HG02678 (cell line): ENCODE results near the gene SRGAP3.

Source experiments
- ATAC-seq: cut with Tn5 transposase; IDR thresholded peaks from one replicate; pipeline ENCODE4 v1.9.1; 2021; ENCODE audit warnings: mild to moderate bottlenecking, moderate library complexity; ENCODE audit not compliant: unreplicated experiment

Gene SRGAP3

DNA sequence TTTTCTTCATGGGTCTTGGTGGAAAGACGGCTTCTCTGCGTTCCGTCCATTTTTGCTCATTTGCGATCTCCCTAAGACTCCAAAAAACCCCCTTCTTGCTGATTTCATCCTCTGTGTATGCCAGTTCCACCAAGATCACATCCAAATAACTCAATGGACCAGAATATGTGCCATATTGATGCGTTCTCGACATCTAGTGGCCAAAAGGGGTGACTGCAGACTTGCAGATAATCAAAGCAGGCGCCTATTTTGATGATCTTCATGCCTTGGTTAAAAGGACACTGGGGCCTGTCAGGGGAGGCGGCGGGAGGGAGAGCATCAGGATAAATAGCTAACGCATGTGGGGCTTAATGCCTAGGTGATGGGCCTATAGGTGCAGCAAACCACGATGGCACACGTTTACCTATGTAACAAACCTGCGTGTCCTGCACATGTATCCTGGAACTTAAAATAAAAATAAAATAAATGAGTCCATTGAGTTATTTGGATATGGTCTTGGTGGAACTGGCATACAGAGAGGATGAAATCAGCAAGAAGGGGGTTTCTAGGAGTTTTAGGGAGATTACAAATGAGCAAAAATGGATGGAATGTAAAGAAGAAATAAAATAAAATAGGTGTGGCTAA lies 182.0 kb downstream of the SRGAP3 start:
- peak; percentile 70 for ATAC-seq

DNA sequence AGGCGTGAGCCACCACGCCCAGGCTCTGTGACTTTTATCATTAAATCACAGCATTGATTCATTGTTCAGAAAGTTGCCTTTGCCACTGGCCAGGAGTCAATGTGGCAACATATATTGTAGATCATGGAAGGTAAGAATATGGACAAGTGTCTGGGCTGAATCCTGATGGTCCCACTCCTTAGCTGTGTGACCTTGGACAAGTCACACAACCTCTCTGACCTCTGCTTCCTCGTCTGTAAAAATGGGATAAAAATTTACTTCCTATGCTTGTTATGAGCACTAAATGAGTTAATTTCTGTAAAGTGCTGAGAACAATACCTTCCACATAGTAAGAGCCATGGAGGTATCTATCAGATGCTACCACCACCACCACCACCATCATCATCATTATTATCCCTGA lies 182.7 kb downstream of the SRGAP3 start:
- no peak for ATAC-seq

DNA sequence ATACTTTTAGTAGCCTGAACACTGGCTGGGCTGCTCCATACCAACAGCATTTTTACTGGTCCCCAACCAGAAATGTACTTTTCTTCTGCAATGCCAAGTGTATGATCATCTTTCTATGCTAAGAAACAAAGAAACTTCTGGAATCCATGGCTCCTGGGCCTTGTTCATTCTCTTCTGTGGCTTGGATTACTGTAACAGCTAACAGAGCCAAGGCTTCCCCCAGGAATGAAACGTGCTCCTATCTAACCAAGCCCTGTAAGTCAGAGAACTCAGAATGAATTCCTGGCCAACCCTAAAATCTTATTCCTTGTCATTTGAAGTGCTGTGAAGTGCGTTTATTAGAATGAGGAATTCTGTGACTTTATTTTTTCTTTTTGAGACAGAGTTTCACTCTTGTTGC lies 183.3 kb downstream of the SRGAP3 start:
- ATAC-seq, result no peak

DNA sequence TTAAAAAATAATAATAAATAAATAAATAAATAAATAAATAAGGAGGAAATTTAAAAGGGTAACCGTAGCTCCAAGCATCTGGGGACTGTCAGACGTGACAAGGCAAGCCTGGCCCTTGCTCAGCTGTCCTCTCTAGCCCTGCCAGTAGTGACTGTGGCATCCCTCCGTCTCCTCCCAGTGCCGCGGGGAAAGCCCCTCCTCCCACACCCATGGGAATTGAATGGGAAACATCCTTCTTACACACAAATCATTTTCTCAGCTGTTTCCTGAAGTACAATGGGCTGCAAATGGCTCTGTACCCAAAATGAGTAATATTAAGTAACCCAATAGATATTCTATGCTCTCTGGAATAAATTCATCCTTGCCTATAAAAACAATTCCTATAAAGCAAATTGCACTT lies 184.6 kb downstream of the SRGAP3 start:
- ATAC-seq, result no peak

DNA sequence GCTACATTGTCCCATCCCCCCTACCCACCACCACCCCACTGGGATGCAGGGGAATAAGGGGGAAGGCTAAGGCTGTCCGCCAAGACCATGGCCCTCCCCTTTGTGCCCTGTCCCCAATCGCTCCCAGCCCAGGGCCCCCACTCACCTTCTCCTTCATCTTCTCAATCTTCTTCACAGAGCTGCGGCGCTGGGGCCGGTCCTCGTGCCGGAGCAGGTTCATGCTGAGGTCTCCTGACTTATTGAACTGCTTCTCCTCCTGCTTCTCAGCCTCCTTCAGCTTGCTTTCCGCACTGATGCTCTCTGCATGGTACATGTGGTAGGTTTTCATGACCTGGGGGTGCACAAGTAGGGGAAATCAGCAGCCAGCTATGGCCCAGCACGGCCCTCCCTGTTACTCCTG lies 185.2 kb downstream of the SRGAP3 start:
- no peak for ATAC-seq

DNA sequence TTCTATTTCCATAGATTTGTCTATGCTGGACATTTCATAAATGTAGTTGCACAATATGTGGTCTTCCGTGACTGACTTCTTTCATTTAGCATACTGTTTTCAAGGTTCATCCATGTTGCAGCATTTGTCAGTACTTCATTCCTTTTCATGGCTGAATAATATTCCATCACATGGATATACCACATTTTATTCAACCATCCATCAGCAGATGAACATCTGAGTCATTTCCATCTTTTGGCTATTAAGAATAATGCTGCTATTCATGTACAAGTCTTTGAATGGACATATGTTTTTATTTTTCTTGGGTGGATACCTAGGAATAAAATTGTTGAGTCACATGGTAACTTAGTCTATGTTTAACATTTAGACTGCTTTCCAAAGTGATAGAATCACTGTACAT lies 186.9 kb downstream of the SRGAP3 start:
- no peak for ATAC-seq

DNA sequence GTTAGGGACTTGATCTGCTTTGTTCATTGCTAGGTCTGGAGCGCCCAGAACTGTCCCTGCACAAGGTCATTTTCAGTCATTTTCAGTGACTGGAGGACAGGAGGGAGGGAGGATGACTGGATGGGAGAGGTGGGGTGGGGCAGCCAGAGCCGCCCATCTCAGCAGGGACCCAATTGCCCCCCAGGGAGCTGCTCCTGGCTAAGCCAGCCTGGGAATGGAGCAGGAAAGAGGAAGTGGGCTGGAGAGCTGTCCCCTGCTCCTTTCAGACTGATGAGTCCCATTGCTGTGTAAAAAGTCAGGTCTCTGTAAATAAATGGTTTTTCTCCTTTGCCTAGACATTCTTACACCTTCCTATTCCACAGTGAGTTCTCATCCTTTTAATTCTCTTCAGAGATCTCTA lies 187.8 kb downstream of the SRGAP3 start:
- no peak for ATAC-seq

DNA sequence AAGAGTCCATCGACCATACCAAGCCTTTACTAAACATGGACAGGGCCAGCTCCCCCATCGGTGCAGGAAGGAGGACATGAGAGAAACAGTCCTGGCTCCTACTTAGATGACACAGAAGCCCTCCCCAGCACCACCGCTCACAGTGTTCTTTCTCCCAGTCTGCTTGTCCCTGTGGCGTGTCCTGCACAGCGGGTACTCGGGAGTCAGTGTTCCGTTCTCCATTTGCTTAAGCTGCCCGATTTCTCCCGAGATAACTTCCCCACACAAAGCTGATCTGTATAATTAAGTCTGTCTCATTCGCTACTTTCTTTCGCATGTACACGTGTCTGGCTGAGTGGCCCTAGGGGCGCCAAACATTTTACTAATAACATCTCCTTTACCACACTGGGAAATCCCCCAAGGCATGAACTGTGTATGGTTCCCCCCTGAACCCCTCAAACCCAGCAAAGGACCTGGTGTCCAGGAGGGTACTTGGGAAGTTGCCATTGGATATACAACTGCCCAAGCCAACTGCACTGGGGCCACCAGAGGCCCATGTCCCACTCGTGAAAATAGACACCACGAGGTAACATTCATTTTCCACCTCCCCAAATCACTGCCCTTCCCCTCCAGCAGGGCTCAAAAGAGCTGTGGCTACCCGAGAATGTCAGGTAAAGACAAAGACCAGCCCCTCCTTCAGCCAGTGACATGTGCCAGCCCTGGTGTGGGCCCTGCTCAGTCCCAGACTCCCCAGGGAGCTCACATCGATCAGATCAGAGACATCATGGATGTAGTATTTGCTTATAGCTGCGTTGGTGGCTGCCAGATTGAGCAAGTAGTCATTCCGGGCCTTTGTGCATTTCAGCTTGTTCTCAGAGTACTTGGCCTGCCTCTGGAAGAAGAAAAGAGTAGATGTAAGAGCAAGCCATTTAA lies 189.7 kb downstream of the SRGAP3 start:
- ATAC-seq, result no peak

DNA sequence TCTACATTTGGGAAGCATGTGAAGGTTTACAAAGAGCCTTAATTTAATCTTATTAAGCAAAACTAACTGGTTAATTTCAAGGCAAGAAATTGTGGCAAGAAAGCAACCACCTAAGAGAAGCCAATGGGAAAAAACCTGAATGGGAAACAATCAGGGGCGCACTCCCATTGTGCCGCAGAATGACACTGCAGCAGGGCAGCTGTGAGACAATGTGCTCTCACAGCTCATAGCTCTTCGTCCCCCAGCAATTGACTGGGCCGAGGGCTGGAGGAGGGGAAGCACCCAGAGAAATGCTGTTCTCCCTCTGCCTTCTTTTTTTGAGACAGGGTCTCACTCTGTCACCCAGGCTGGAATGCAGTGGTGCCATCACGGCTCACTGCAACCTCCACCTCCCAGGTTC lies 192.9 kb downstream of the SRGAP3 start:
- ATAC-seq, result no peak

DNA sequence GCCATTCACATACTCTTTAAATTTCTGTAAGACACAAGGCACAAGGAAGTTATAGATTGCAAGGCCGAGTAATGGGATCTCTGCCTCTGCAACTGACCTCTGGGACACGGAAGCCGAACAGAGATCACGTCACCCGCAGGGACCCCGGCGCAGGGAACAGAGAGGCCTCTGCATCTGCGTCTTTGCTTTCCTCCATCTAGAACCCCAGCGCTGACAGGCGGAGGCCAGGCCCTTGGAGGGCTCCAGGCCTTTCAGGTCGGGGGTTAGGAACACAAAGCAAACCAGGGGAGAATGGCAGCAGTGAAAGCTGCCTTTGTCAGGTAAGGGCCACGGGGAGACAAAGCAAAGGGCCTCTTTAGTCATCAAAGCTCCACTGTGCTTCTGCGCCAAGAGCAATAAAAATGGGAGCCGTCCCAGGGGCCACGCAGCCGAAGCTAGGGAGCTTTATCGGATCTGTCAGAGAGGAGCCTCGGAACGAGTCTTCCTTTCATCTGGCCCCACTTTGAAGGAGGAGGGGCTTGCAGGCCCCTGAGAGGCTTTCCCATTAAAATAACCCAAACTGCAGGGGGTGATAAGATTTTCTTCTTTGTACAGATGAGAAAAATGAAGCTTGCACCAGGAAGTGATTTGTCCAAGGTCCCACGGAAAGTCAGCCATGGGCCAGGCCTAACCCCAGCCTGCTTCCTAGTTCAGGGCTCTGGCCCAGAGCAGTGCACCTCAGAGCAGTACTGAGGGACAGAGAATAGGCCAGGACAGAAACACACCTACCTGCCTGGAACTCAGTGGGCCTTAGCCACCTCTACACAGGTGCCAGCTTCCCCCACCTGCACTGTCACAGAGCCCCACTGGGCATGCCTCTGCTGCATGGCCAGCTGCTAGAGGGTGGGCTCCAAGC lies 201.7 kb downstream of the SRGAP3 start:
- ATAC-seq, result no peak

DNA sequence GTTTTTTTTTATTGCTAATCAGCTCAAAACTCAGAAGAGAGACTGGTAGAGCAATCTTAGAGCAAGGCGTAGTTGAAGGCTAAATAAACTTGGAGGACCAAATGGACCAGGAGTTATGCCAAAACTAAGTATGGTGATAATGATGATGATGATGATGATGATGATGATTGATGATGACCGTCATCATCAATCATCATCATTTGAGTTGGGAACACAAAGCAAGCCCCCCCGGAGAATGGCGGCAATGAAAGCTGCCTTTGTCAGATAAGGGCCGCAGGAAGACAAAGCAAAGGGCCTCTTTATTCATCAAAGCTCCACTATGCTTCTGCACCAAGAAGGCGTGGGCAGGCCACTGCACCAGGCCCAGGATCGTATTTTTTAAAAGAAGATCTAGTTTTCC lies 204.1 kb downstream of the SRGAP3 start:
- ATAC-seq, result no peak

DNA sequence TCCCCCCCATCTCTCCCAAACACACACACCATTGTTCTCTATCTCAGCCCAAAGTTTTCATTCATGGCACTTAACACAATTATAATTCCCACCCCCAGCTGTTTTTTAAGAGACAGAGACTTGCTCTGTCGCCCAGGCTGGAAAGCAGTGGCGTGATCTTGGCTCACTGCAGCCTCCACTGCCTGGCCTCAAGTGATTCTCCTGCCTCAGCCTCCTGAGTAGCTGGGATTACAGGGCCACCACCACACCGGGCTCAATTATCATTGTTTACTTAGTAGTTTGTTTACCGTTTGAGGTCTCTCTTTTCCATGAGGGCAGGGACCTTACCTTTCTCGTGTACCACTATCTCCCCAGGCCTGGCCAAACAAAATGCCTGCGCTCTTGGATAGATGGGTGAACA lies 206.4 kb downstream of the SRGAP3 start:
- ATAC-seq, result no peak

DNA sequence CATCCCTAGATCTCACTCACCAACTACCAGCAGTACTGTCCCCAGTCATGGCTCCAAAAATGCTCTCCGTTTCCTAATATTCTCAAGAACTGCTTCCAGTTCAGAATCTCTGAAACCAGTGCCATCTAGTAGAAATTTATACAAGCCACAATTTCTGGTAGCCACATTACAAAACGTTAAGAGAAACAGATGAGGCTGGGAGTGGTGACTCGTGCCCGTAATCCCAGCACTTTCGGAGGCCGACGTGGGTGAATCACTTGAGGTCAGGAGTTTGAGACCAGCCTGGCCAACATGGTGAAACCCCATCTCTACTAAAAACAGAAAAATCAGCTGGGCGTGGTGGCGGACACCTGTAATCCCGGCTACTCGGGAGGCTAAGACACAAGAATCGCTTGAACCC lies 207.8 kb downstream of the SRGAP3 start:
- no peak for ATAC-seq

DNA sequence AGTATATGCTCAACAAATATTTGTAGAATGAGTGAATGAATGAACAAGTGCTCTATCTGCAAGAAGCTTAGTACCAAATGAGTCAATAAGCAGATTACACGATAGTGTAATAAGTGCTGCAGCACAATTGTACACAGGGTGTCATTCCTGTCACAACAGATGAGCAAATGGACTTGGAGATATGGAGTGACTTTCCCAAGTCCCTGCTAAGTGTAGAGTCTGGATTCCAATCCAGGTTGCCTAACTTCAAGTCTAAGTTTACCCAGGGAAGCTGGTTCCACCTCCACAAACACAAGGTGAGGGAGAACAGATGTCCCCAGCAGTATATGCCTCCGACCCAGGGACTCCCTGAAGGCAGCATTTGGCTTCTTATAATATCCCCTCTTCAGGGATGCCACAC lies 208.4 kb downstream of the SRGAP3 start:
- ATAC-seq, result no peak

DNA sequence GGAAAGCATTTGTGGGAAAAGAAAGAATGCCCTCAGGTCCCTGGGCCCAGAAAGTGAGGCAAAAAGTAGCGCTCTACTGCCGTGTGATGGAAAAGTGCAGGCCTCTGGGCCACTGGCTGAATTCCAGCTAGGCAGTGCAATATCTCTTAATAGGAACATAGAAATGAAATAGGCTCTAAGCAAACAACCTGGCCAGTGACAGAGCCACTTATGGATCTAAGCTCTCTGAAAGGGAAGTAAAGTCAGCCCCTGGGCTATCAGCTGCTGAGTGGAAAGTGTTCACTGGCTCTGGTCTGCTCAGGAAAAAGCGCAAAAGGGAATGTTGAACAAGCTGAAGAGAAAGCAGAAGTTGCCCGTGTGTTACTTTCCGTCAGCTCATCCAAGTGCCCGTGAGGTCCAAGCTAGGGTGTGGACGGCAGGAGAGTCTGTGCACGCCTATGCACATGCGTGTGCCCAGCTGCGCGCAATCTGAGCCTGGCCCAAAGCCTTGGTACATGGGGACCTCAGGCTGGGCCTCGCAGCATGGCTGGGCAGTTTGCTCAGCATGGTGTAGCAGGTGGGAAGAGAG lies 212.2 kb downstream of the SRGAP3 start:
- no peak for ATAC-seq

DNA sequence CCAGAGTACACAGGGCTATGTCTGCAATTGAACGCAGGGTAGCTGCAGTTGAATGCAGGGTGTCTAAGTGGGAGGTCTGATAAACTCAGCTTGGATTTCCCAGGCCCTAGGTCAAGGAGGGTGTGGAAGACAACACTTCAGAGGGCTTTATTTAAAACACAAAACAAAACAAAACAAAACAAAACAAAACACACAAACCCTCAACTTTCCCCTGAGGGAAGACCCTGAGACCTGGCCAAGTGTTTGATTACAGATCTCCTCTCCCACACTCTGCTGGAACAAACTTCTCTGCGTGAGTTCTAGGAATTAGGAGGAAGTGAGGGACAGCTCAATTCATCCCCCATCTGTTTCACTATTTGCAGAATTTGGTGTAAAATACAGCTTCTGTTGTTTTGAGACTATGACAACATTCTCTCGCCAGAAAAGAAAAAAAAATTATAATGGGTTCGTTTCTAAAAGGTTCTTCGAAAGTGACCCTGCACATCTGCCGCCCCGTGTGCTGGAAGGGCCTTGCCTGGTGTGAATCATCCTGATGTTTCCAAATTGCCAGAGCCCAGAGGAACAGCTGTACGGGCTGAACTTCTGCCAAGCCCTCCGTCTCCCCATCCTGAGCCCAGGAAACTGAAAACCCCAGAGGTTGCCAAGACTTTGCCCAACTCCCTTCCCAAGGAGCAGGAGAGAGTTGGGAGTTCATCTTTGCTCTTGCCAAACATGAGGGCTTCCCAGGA lies 212.9 kb downstream of the SRGAP3 start:
- ATAC-seq, result no peak

DNA sequence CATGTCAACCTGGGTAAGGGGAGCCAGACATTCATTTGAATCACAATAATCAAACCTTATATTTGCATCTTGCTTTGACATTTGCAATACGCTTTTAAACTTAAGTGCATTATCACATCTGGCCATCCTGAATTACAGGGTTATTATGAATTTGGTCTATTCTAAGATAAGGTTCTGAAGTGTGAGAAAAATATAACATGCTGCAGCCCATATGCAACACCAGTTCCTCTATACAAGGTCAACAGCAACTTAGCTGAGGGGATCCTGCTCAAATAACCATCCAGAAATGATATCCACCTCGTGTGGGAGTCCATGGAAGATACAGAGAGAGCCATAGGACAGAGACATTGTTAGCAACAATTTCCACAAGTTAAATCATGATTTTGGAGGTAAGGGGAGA lies 213.5 kb downstream of the SRGAP3 start:
- ATAC-seq, result no peak

DNA sequence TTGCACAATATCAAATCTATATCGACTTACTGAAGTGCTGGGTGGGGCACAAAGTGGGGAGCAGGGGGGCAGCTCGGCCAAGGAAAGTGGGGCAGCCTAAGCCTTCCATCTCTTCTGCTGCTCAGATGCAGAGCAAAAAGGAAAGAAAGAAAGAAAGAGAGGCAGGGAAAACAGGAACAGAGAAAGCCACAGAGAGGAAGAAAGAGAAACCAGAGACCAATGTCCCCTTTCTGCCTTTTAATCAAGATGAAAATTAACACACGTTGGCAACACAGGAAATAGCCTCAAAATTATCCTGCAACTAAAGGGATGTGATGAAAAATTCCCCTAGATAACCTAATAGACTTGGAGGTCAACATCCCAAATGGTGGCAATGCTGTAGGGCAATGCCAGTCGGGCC lies 214.0 kb downstream of the SRGAP3 start:
- no peak for ATAC-seq

DNA sequence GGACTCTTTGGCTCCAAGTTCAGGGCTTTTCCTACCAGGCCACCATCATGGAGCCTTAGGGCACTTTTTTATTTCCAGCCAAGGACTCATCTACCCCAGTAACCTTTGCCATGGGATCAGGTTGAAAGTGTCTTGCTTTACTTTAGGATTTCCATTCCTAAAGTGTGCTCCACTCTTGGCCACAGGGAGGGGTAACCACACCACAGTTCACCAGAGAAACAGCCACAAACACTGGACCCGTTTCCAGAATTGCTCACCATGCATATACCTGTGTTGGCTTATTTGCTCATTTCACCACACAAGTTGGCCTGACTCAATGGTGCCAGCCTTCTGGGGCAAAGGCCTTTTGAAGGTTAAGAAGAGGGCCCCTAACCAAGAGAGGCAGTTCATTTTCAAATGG lies 215.6 kb downstream of the SRGAP3 start:
- no peak for ATAC-seq

DNA sequence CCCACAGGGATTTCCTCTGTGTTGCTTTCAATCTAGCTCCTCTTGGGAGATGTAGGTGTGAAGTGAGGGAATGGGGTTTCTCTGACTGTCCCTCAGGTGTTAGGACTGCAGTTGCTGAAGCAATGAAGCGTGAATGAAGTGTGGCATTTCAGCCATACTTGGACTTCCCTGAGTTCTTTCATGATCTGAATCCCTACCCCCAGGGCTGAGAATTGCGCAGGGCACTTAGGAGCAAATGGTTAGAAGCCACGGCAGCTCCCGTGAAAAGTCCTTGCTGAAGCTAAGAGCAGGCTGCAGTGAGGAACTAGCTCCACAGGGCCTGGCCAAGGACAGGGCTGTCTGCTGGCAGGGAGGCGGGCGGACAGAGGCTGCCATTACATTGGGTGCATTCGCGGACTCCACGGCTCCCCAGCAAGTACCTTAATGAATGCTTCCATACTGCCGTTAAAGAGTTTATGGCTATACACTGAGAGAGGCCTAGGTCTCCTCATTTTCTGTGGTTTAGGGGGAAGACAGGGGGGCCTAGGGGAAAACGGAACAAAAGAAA lies 217.1 kb downstream of the SRGAP3 start:
- no peak for ATAC-seq
